MCF 10A (cell line): ENCODE data around the gene PHC1. TPM values are rescaled to one million over a fixed set of nuclear protein-coding genes. Genes with fewer than 3 reads are reported as not detected.

Experiments used
- BruUV-seq: library from RNA; stranded (reverse); fragments of 400-500 nt; replicated peaks from 2 replicates; lab custom pipeline; 2021; lab: Mats Ljungman, UMichigan
- CTCF ChIA-PET: fragments of 300-600 bp; sonication (Branson Sonifier 250); formaldehyde crosslinking; extraction: SDS; loops from one replicate; lab custom pipeline; 2021; ENCODE audit warnings: antibody characterized with exemption, inconsistent platforms; lab: Yijun Ruan, JAX
- POLR2A ChIA-PET: fragments of 300-600, 350-650 bp; sonication (Branson Sonifier 250); formaldehyde crosslinking; extraction: SDS; loops from one replicate; lab custom pipeline; 2020; ENCODE audit warnings: antibody characterized with exemption, inconsistent platforms; lab: Yijun Ruan, JAX
- DNase-seq: peaks from one replicate; pipeline ENCODE4 v3.0.0-alpha.2; 2018; ENCODE audit not compliant: unreplicated experiment
- H3K27ac Mint-ChIP-seq: one replicate; pipeline ENCODE4 v1.8.0; 2022; ENCODE audit warnings: mild to moderate bottlenecking, low read depth, mixed read lengths; ENCODE audit not compliant: unreplicated experiment
- H3K27me3 Mint-ChIP-seq: one replicate; pipeline ENCODE4 v1.8.0; 2022; ENCODE audit warnings: mixed read lengths; ENCODE audit not compliant: insufficient read depth, unreplicated experiment
- H3K36me3 Mint-ChIP-seq: one replicate; pipeline ENCODE4 v1.8.0; 2022; ENCODE audit warnings: mild to moderate bottlenecking, moderate library complexity, mixed read lengths; ENCODE audit not compliant: insufficient read depth, unreplicated experiment
- H3K4me1 Mint-ChIP-seq: one replicate; pipeline ENCODE4 v1.8.0; 2022; ENCODE audit warnings: mixed read lengths; ENCODE audit not compliant: insufficient read depth, unreplicated experiment
- H3K4me3 Mint-ChIP-seq: one replicate; pipeline ENCODE4 v1.8.0; 2022; ENCODE audit warnings: mild to moderate bottlenecking, moderate library complexity, mixed read lengths; ENCODE audit not compliant: unreplicated experiment
- H3K9me3 Mint-ChIP-seq: one replicate; pipeline ENCODE4 v1.8.0; 2022; ENCODE audit warnings: mixed read lengths; ENCODE audit not compliant: unreplicated experiment
- CTCF ChIP-seq: fragments of 200-600 bp; IDR thresholded peaks from one replicate; pipeline ENCODE4 v1.8.0; 2022; ENCODE audit warnings: antibody characterized with exemption, mild to moderate bottlenecking; ENCODE audit not compliant: unreplicated experiment
- intact Hi-C: fragments of 100-400 bp; cut with micrococcal nuclease; formaldehyde crosslinking; loops from 2 replicates; pipeline ENCODE4 v1.14.1; 2022
- total RNA-seq: library from RNA; stranded (reverse); gene quantifications from 2 replicates; pipeline ENCODE4 v1.2.3, GENCODE V29; 2022

The PHC1 gene
- total RNA-seq, 1 experiment from 2014 or later = 23.0 TPM

- peak overlapping the region; percentile 76 for H3K4me3 Mint-ChIP-seq
- H3K27me3 Mint-ChIP-seq = no peaks in the 10 kb centered on the region
- H3K27ac Mint-ChIP-seq = no peak overlapping the region
- ChIA-PET POLR2A (interaction anchor here (0.7 to 6.2 kb wide), 4 partner anchors 18 to 136 kb away, joined by 3 to 76 read pairs (median 5); partner anchors contain the start of gene M6PR), CTCF (interaction anchor here (0.6 to 4.3 kb wide), 13 partner anchors 9 to 241 kb away, joined by 3 to 30 read pairs (median 6); partner anchors contain the start of gene M6PR)
- H3K4me1 Mint-ChIP-seq = peaks cover 16% of the 10 kb centered on the region
- no peak for DNase-seq
- intact Hi-C loops = loop anchor here (2.0 to 10.0 kb wide), 3 partner anchors 35 to 125 kb away; partner anchors contain the start of gene M6PR
- no peaks in the 10 kb centered on the region for H3K9me3 Mint-ChIP-seq
- no peak for TF ChIP-seq CTCF
- H3K36me3 Mint-ChIP-seq = peaks cover 6% of the 10 kb centered on the region
- no TSS peak for BruUV-seq
These were observed 642 bp upstream of the PHC1 start for GRCh38 chr12:8913702-8914032.

- H3K9me3 Mint-ChIP-seq = no peaks in the 10 kb centered on the region
- no peaks in the 10 kb centered on the region for H3K27me3 Mint-ChIP-seq
- no TSS peak for BruUV-seq
- no peak for TF ChIP-seq CTCF
- no peak overlapping the region for H3K27ac Mint-ChIP-seq
- POLR2A ChIA-PET = interaction anchor here (0.6 to 6.2 kb wide), 7 partner anchors 35 to 307 kb away, joined by 3 to 76 read pairs (median 4); partner anchors contain the start of genes M6PR and RIMKLB
- CTCF ChIA-PET = interaction anchor here (0.6 to 4.3 kb wide), 7 partner anchors 8 to 678 kb away, joined by 3 to 30 read pairs (median 4); partner anchors contain the start of gene M6PR
- intact Hi-C loops = loop anchor here (2.0 to 10.0 kb wide), 3 partner anchors 34 to 124 kb away; partner anchors contain the start of gene M6PR
- H3K36me3 Mint-ChIP-seq = peaks cover 15% of the 10 kb centered on the region
- DNase-seq = peak; percentile 61
- no peak overlapping the region for H3K4me3 Mint-ChIP-seq
- peaks cover 16% of the 10 kb centered on the region for H3K4me1 Mint-ChIP-seq
These were observed 612 bp downstream of the PHC1 start for GRCh38 chr12:8914716-8915526.

- H3K36me3 Mint-ChIP-seq = peaks cover 20% of the 10 kb centered on the region
- no peak for DNase-seq
- BruUV-seq = no TSS peak
- H3K27me3 Mint-ChIP-seq = no peaks in the 10 kb centered on the region
- TF ChIP-seq CTCF = no peak
- intact Hi-C loops = loop anchor here (10.0 kb wide), 1 partner anchor 89 kb away; no protein-coding TSS in a partner anchor
- CTCF ChIA-PET = interaction anchor here (0.6 to 1.5 kb wide), 4 partner anchors 26 to 984 kb away, joined by 3 to 7 read pairs (median 4); no protein-coding TSS in a partner anchor
- H3K4me3 Mint-ChIP-seq = no peak overlapping the region
- POLR2A ChIA-PET = interaction anchor here (6.2 kb wide), 1 partner anchor 33 kb away, joined by 76 read pairs; the partner anchor contains the start of gene M6PR
- H3K9me3 Mint-ChIP-seq = no peaks in the 10 kb centered on the region
- no peak overlapping the region for H3K27ac Mint-ChIP-seq
- H3K4me1 Mint-ChIP-seq = peaks cover 16% of the 10 kb centered on the region
These were observed 1.8 kb downstream of the PHC1 start for GRCh38 chr12:8916154-8916553.

- H3K36me3 Mint-ChIP-seq = peaks cover 24% of the 10 kb centered on the region
- POLR2A ChIA-PET = interaction anchor here (6.2 kb wide), 1 partner anchor 32 kb away, joined by 76 read pairs; the partner anchor contains the start of gene M6PR
- BruUV-seq = no TSS peak
- TF ChIP-seq CTCF = no peak
- no peaks in the 10 kb centered on the region for H3K27me3 Mint-ChIP-seq
- no peak for DNase-seq
- no peak overlapping the region for H3K4me3 Mint-ChIP-seq
- intact Hi-C loops = loop anchor here (10.0 kb wide), 1 partner anchor 88 kb away; no protein-coding TSS in a partner anchor
- no peaks in the 10 kb centered on the region for H3K9me3 Mint-ChIP-seq
- CTCF ChIA-PET = interaction anchor here (1.0 to 1.2 kb wide), 2 partner anchors 122 to 234 kb away, joined by 4 read pairs; no protein-coding TSS in a partner anchor
- no peak overlapping the region for H3K27ac Mint-ChIP-seq
- H3K4me1 Mint-ChIP-seq = peaks cover 16% of the 10 kb centered on the region
These were observed 2.7 kb downstream of the PHC1 start for GRCh38 chr12:8917031-8917430.
